ENCODE measurements around the gene DUSP10.

The DUSP10 gene

GRCh38 chr1:221725735-221726672, 15.9 kb downstream of the DUSP10 start:
- H3K79me2 ChIP-seq (ENCODE audit: insufficient read depth, low read depth): no peaks in the 10 kb centered on the region
- H3K4me2 ChIP-seq: 0 out of 2 replicates have a peak overlapping the region, but pooled peaks have one; percentile 13
- no peaks in the 10 kb centered on the region for H4K20me1 ChIP-seq (ENCODE audit: insufficient read depth)
- H3K36me3 ChIP-seq (ENCODE audit: insufficient read depth): no peaks in the 10 kb centered on the region
- no peak overlapping the region for H3K27ac ChIP-seq
- H2AFZ ChIP-seq (ENCODE audit: low read depth): no peak overlapping the region
- no peak overlapping the region for H3K9ac ChIP-seq
- TF ChIP-seq CTCF (conservative IDR thresholded peaks at IDR 0.05; ENCODE audit: low read depth, low read length): no peak
- peaks cover 21% of the 10 kb centered on the region for H3K4me1 ChIP-seq (ENCODE audit: low read depth, poor library complexity, severe bottlenecking)
- no peaks in the 10 kb centered on the region for H3K27me3 ChIP-seq (ENCODE audit: insufficient read depth, low read depth)
- H3K4me3 ChIP-seq (IDR thresholded peaks at IDR 0.05; ENCODE audit: insufficient read depth, low read depth, low read length): no peak overlapping the region

- H3K27ac ChIP-seq: no peak overlapping the region
- H3K27me3 ChIP-seq (ENCODE audit: insufficient read depth, low read depth): no peaks in the 10 kb centered on the region
- H3K36me3 ChIP-seq (ENCODE audit: insufficient read depth): no peaks in the 10 kb centered on the region
- H2AFZ ChIP-seq (ENCODE audit: low read depth): no peak overlapping the region
- no peak for TF ChIP-seq CTCF (conservative IDR thresholded peaks at IDR 0.05; ENCODE audit: low read depth, low read length)
- H3K4me1 ChIP-seq (ENCODE audit: low read depth, poor library complexity, severe bottlenecking): peaks cover 21% of the 10 kb centered on the region
- H3K79me2 ChIP-seq (ENCODE audit: insufficient read depth, low read depth): no peaks in the 10 kb centered on the region
- no peak overlapping the region for H3K4me3 ChIP-seq (IDR thresholded peaks at IDR 0.05; ENCODE audit: insufficient read depth, low read depth, low read length)
- H3K4me2 ChIP-seq: no peak overlapping the region
- no peaks in the 10 kb centered on the region for H4K20me1 ChIP-seq (ENCODE audit: insufficient read depth)
- H3K9ac ChIP-seq: no peak overlapping the region
Observed at GRCh38 chr1:221724931-221725605, 16.8 kb downstream of the DUSP10 start.

DNA sequence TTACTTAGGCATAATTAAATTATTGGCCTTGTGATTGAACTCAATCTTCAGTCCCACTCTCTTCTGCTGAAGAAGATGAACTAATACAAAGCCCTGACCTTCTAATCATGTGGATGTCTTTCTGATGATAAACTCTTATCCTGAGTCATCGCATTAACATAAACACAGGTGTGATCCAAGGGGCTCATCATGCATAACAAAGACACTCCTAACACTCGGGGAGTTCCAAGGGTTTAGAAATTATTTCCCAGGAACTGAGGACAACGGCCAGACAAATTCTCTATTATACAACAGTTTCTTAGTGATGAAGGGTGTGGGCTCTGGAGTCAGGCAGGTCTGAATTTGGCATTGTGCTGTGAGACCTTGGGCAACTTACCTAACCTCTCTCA, 18.0 kb downstream of the DUSP10 start:
- Histone ChIP-seq H3K4me1 (ENCODE audit: low read depth, poor library complexity, severe bottlenecking) (peaks cover 21% of the 10 kb centered on the region), H3K27me3 (ENCODE audit: insufficient read depth, low read depth) (no peaks in the 10 kb centered on the region), H3K27ac (no peak overlapping the region), H3K36me3 (ENCODE audit: insufficient read depth) (no peaks in the 10 kb centered on the region), H2AFZ (ENCODE audit: low read depth) (no peak overlapping the region), H4K20me1 (ENCODE audit: insufficient read depth) (no peaks in the 10 kb centered on the region), H3K79me2 (ENCODE audit: insufficient read depth, low read depth) (no peaks in the 10 kb centered on the region), H3K4me3 (IDR thresholded peaks at IDR 0.05; ENCODE audit: insufficient read depth, low read depth, low read length) (no peak overlapping the region), H3K4me2 (no peak overlapping the region), H3K9ac (no peak overlapping the region)
- TF ChIP-seq CTCF (conservative IDR thresholded peaks at IDR 0.05; ENCODE audit: low read depth, low read length): no peak

DNA sequence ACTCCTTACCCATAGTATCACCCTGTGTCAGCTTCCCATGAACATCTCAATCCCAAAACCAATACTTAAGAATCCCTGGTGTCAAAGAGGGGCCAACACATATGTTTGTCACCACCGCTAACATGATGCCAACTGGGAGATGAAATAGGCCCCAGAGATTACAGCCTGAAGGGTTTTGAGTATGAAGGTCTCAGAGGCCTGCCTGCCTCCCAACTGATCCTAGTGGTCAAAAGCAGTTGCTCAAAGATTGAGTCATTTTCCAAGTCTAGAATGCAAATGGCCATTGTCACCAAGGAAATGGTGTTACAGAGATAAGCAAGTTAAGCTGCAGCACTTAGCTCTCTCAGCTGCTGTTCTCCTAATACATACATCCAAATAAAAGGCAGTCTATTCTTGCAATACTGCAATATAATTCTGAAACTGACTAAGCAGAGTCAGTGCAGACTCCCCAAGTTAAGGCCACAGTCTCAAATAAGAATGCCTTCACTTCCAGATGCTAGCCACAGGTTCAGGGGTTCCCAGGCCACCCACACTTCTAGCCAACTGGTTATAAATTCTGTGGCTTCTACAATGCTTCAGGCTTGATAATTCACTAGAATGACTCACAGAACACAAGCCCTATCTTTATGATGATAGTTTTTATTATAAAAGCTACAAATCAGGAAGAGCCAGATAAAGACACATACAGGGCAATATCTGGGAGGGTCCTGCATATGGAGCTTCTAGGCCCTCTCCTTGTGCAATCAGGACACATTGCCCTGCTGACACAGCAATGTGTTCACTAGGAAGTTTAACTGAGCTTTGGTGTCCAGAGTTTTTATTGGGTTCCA, 18.7 kb downstream of the DUSP10 start:
- Histone ChIP-seq H3K4me3 (IDR thresholded peaks at IDR 0.05; ENCODE audit: insufficient read depth, low read depth, low read length) (no peak overlapping the region), H3K27ac (no peak overlapping the region), H3K4me1 (ENCODE audit: low read depth, poor library complexity, severe bottlenecking) (peaks cover 21% of the 10 kb centered on the region), H3K79me2 (ENCODE audit: insufficient read depth, low read depth) (no peaks in the 10 kb centered on the region), H3K4me2 (no peak overlapping the region), H2AFZ (ENCODE audit: low read depth) (no peak overlapping the region), H4K20me1 (ENCODE audit: insufficient read depth) (no peaks in the 10 kb centered on the region), H3K9ac (no peak overlapping the region), H3K27me3 (ENCODE audit: insufficient read depth, low read depth) (no peaks in the 10 kb centered on the region), H3K36me3 (ENCODE audit: insufficient read depth) (no peaks in the 10 kb centered on the region)
- TF ChIP-seq CTCF (conservative IDR thresholded peaks at IDR 0.05; ENCODE audit: low read depth, low read length): no peak
